Epidermal melanocyte (primary cell): ENCODE measurements around the gene ABCA6.
"Not testable (repeated sequence)": the region's sequence is repeated elsewhere in the genome, so short reads cannot be mapped to it uniquely, and the experiment has no call there.

Source experiments
- DNase-seq: peaks from one replicate; pipeline ENCODE4 v3.0.0; 2011; ENCODE audit warnings: low spot score; ENCODE audit not compliant: insufficient read length

Gene ABCA6, protein sequence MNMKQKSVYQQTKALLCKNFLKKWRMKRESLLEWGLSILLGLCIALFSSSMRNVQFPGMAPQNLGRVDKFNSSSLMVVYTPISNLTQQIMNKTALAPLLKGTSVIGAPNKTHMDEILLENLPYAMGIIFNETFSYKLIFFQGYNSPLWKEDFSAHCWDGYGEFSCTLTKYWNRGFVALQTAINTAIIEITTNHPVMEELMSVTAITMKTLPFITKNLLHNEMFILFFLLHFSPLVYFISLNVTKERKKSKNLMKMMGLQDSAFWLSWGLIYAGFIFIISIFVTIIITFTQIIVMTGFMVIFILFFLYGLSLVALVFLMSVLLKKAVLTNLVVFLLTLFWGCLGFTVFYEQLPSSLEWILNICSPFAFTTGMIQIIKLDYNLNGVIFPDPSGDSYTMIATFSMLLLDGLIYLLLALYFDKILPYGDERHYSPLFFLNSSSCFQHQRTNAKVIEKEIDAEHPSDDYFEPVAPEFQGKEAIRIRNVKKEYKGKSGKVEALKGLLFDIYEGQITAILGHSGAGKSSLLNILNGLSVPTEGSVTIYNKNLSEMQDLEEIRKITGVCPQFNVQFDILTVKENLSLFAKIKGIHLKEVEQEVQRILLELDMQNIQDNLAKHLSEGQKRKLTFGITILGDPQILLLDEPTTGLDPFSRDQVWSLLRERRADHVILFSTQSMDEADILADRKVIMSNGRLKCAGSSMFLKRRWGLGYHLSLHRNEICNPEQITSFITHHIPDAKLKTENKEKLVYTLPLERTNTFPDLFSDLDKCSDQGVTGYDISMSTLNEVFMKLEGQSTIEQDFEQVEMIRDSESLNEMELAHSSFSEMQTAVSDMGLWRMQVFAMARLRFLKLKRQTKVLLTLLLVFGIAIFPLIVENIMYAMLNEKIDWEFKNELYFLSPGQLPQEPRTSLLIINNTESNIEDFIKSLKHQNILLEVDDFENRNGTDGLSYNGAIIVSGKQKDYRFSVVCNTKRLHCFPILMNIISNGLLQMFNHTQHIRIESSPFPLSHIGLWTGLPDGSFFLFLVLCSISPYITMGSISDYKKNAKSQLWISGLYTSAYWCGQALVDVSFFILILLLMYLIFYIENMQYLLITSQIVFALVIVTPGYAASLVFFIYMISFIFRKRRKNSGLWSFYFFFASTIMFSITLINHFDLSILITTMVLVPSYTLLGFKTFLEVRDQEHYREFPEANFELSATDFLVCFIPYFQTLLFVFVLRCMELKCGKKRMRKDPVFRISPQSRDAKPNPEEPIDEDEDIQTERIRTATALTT (N-terminal part only)

GRCh38 chr17:69141431-69142174, at the start of gene ABCA6:
ABCA6 (minus strand) TSS chr17:69141895; CDS start chr17:69140703, 1,192 bp downstream.
- DNase-seq = no peak

- DNase-seq = no peak
Measured at GRCh38 chr17:69188796-69189195, 47.1 kb upstream of the ABCA6 start.

DNA sequence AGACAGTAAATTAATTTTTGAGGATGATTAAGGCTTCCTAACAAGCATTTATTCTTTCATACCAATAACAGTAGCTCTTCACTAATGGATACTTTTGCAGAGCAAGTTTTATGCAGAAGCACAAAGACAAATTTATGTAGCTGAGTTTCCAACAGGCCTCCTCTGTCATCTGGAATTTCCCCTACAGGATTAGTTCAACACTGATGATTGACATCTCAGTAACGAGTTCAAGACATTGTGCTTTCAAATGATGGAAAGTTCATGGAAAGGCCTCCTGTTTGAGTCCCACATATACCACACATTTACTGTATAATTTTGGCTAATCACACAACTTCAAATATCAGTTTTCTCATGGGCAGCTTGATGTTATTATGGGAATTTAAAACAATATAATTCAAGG, 46.4 kb upstream of the ABCA6 start:
- DNase-seq = no peak

GRCh38 chr17:69187294-69187693, 45.6 kb upstream of the ABCA6 start:
- no peak for DNase-seq

DNA sequence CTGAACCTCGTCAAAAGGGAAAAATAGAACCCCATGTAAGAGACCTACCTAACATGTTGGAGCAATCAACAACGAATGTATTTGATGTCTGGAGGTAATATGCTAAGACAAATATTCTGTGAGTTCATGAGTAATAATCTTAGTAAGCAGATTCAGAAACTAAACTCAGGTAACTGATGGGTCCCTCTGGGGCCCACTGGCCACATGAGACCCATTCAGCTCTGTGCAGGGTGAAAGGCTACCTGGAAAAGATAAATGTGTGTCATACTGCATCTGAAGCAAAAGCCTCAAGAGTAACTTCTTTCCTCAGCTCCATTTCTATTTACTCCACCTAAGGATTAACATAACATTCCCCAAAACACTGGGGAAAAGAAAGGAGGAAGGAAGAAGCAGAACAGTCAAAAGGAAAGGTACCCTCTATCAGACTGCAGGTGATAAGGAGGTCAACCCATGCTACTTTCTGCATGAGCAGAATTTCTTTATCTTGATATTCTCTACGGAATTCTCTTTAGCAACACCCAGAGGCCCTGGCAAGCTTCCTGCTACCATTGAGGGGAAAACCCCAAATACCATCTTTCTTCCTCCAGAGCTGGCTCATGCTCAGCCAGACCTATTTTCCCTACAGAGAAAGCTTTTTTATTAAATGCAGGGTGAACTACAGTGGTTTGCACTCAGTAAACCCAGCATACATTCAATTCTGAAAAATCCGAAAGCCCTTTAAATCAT, 37.7 kb upstream of the ABCA6 start:
- DNase-seq = no peak

GRCh38 chr17:69176457-69176795, 34.7 kb upstream of the ABCA6 start:
- no peak for DNase-seq

GRCh38 chr17:69175625-69176456, 34.1 kb upstream of the ABCA6 start:
- DNase-seq = no peak

DNA sequence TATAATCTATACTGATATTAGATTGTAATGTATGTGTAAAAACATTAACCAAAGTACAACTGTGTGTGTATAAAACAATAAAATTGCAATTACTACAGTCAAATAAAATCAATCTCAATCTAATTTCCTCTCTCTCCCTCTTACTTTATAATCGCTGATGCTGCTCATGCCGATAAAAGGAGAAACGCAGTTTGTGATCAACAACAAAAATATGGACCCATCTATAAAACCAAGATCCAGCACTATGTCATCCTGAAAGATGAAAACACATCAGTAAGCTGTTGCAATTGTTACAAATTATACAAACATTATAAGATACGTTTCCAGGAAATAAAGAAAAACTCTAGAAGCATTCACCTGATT, 33.5 kb upstream of the ABCA6 start:
- no peak for DNase-seq

DNA sequence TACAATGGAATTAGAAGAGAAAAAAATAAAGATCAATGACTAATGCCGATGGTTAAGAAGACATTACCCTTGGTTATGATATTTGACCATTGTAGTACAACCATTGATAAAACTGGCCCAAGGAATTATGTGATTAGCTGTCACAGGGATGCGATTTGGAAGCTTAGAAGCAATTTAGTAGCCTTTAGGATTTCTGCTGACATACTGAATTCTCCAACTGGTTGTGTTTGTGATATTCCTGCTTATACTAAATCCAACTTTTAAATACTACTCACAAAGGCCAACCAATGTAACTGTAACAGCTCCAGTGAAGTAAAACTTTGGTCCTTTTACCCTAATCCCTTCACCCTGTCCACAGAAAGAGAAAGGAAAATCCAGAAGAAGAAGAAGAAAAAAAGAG, 31.4 kb upstream of the ABCA6 start:
- no peak for DNase-seq

DNA sequence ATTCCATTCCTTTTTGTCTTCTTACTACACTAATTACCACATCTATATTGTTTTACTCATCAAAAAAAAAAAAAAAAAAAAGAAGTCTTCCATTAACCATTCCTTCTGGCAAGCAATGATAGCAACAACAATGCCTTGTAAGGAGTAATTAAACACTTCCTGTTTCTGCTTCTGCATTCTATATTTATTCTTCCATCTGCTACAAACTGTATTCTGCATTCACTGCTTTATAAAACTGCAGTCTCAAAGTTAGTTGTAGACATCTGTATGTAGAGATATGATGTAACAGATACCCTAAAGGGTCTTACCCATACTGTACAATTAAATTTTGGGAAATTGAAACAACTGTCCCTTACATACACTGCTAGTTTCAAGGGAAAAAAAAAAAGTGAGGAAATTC, 28.7 kb upstream of the ABCA6 start:
- no peak for DNase-seq

- DNase-seq = not testable (repeated sequence)
Measured at GRCh38 chr17:69168642-69169041, 26.9 kb upstream of the ABCA6 start.

- DNase-seq = no peak
Measured at GRCh38 chr17:69166957-69167356, 25.3 kb upstream of the ABCA6 start.

- no peak for DNase-seq
Measured at GRCh38 chr17:69164206-69164605, 22.5 kb upstream of the ABCA6 start.

- DNase-seq = no peak
Measured at GRCh38 chr17:69159418-69159817, 17.7 kb upstream of the ABCA6 start.

- no peak for DNase-seq
Measured at GRCh38 chr17:69154267-69154666, 12.6 kb upstream of the ABCA6 start.

DNA sequence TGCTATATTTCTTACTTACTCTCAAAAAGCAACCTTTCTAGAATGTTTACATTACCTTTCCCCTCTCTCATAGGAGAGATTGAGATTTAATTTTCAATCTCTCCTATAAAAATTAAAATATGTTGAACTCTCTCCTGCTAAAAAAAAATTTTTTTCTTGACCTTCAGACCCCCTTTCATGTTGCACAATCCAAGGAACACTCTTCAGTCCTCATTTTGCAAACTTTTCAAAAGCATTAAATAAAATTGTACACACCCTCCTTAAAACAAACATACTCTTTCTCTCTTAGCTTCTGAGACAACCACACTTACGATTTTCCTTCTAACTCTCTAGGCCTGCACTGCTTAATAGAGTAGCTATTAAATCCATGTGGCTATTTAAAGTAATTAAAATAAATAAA, 8.6 kb upstream of the ABCA6 start:
- no peak for DNase-seq

- no peak for DNase-seq
Measured at GRCh38 chr17:69147460-69147859, 5.8 kb upstream of the ABCA6 start.

- no peak for DNase-seq
Measured at GRCh38 chr17:69144331-69145255, 2.9 kb upstream of the ABCA6 start.
